WI38 (cell line): ENCODE measurements around the gene RPRML.
"Not testable (repeated sequence)": the region's sequence is repeated elsewhere in the genome, so short reads cannot be mapped to it uniquely, and the experiment has no call there.

Source experiments
- H3K4me3 ChIP-seq: 2 replicates; pipeline ENCODE4 v1.5.1; 2011; ENCODE audit warnings: low read depth, mild to moderate bottlenecking, control low read depth, low read length
- CTCF ChIP-seq: IDR thresholded peaks from 2 replicates; pipeline ENCODE4 v1.5.1; 2012; ENCODE audit warnings: low read depth, mild to moderate bottlenecking, control low read depth, low read length

RPRML gene

GRCh38 chr17:46962374-46962790 lies 16.7 kb downstream of the RPRML start:
- no peak for TF ChIP-seq CTCF

GRCh38 chr17:46960152-46960551 lies 18.9 kb downstream of the RPRML start:
- no peak for TF ChIP-seq CTCF

More at GRCh38 chr17:46962374-46962790, 16.7 kb downstream of the RPRML start:
- H3K4me3 ChIP-seq: no peak overlapping the region

DNA sequence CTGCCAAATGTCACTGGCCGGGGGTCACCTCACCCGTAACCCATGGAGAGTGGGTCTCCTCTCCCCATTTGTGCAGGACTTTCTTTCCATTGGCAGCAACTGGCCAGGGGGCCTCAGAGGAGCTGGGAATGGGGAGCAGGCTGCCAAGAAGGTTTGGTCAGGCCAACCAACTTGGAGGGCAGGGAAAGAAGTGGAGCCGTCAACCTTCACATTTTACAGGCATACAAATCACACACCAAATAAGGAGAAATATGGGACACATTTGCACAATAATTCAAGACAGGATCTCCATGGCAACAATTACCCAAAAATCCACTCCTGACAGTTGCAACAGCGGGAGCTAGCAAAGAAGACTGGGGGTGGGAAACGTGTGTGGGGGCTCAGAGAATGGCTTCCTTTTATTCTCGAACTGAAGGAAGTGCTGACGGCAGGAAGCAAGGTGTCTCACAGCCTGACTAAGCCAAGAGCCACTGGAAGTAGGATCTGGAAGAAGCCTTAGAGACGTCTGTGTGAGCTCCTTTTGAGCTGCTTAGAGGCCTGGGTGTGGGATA lies 20.9 kb downstream of the RPRML start:
- no peak for TF ChIP-seq CTCF
- H3K4me3 ChIP-seq: no peak overlapping the region

More at GRCh38 chr17:46960152-46960551, 18.9 kb downstream of the RPRML start:
- no peak overlapping the region for H3K4me3 ChIP-seq

DNA sequence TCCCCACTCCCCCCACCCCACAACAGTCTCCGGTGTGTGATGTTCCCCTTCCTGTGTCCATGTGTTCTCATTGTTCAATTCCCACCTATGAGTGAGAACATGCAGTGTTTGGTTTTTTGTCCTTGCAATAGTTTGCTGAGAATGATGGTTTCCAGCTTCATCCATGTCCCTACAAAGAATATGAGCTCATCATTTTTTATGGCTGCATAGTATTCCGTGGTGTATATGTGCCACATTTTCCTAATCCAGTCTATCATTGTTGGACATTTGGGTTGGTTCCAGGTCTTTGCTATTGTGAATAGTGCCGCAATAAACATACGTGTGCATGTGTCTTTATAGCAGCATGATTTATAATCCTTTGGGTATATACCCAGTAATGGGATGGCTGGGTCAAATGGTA lies 25.9 kb downstream of the RPRML start:
- H3K4me3 ChIP-seq: not testable (repeated sequence)

- TF ChIP-seq CTCF: no peak
- no peak overlapping the region for H3K4me3 ChIP-seq
Observed at GRCh38 chr17:46952115-46952514, 26.9 kb downstream of the RPRML start.

- no peak for TF ChIP-seq CTCF
- no peak overlapping the region for H3K4me3 ChIP-seq
Observed at GRCh38 chr17:46951706-46952105, 27.3 kb downstream of the RPRML start.

DNA sequence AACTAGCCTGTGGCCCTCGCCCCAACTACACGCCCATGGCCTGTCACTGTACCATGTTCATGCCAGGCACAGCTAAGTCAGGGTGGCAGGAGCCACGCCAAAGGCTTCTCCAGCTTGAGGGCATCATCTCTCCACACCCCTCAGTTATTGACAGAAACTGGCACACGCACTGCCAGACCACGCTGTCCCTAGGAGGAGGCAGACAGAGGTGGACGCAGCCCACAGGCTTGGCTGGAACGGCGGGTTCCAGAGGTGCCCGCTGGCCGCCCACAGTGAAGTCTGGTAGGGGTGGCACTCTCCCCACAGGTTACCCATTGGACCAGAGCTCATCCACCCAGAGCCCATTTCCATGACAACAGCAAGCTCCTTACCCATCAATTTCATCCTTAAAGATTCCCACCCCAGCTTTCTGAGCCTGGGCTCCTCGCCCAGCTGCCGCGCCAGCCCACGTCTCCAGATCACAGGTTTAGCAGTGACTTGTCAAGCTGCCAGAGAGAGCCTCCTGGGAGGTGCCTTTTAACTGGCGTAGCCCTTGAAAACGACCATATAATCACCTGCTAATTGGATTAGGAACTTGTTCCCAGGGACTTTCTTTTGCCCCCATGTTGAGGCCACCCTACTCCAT lies 27.9 kb downstream of the RPRML start:
- no peak for TF ChIP-seq CTCF
- H3K4me3 ChIP-seq: no peak overlapping the region

- no peak overlapping the region for H3K4me3 ChIP-seq
- TF ChIP-seq CTCF: no peak
Observed at GRCh38 chr17:46950342-46950996, 28.6 kb downstream of the RPRML start.
